GM21360 (cell line): ENCODE measurements around the gene CBX1.
A peak's percentile ranks its signal among the peaks of the same experiment; 100 is the strongest.
"Not testable (repeated sequence)": the region's sequence is repeated elsewhere in the genome, so short reads cannot be mapped to it uniquely, and the experiment has no call there.

Experiments used
- ATAC-seq: cut with Tn5 transposase; IDR thresholded peaks from one replicate; pipeline ENCODE4 v1.9.1; 2021; ENCODE audit warnings: mild to moderate bottlenecking, moderate library complexity; ENCODE audit not compliant: unreplicated experiment

CBX1 gene

GRCh38 chr17:48053758-48054237 lies 47.5 kb downstream of the CBX1 start:
- ATAC-seq = no peak

GRCh38 chr17:48052956-48053757 lies 48.1 kb downstream of the CBX1 start:
- no peak for ATAC-seq

- no peak for ATAC-seq
Observed at GRCh38 chr17:48051706-48052486, 49.4 kb downstream of the CBX1 start.

- ATAC-seq = no peak
Observed at GRCh38 chr17:48051283-48051682, 50.0 kb downstream of the CBX1 start.

- peak; percentile 36 for ATAC-seq
Observed at GRCh38 chr17:48048384-48049126, 52.7 kb downstream of the CBX1 start.

GRCh38 chr17:48047741-48048383 lies 53.4 kb downstream of the CBX1 start, which contains the start of gene NFE2L1:
Gene NFE2L1, plus strand, starts transcription at chr17:48048359. Its CDS starts 2,760 bp downstream, at chr17:48051119.
- ATAC-seq = peak; percentile 84

- ATAC-seq = no peak
Observed at GRCh38 chr17:48047113-48047740, 54.1 kb downstream of the CBX1 start.

- no peak for ATAC-seq
Observed at GRCh38 chr17:48046296-48046695, 55.0 kb downstream of the CBX1 start.

- ATAC-seq = no peak
Observed at GRCh38 chr17:48045316-48046001, 55.8 kb downstream of the CBX1 start.

- ATAC-seq = no peak
Observed at GRCh38 chr17:48044851-48045250, 56.4 kb downstream of the CBX1 start.

- ATAC-seq = no peak
Observed at GRCh38 chr17:48043176-48043575, 58.1 kb downstream of the CBX1 start.

- ATAC-seq = no peak
Observed at GRCh38 chr17:48038687-48039086, 62.6 kb downstream of the CBX1 start.

- ATAC-seq = no peak
Observed at GRCh38 chr17:48037838-48038323, 63.4 kb downstream of the CBX1 start.

GRCh38 chr17:48037036-48037837 lies 64.0 kb downstream of the CBX1 start, which contains the start of gene COPZ2:
Gene COPZ2, minus strand, starts transcription at chr17:48037797. Its CDS starts 20 bp downstream, at chr17:48037777.
- ATAC-seq = no peak

GRCh38 chr17:48036693-48037035 lies 64.6 kb downstream of the CBX1 start:
- ATAC-seq = no peak

- ATAC-seq = not testable (repeated sequence)
Observed at GRCh38 chr17:48034734-48035133, 66.5 kb downstream of the CBX1 start.

- no peak for ATAC-seq
Observed at GRCh38 chr17:48031966-48032365, 69.3 kb downstream of the CBX1 start.

GRCh38 chr17:48030531-48030930 lies 70.7 kb downstream of the CBX1 start:
- ATAC-seq = no peak

GRCh38 chr17:48028736-48029135 lies 72.5 kb downstream of the CBX1 start:
- no peak for ATAC-seq
